ENCODE results near the gene WSB2.

Gene WSB2

GRCh38 chr12:118061873-118062843 is 1.2 kb upstream of the WSB2 start:
- peak; percentile 45 for DNase-seq (ENCODE audit: low spot score)

- DNase-seq (ENCODE audit: low spot score), result peak; percentile 38
Observed at GRCh38 chr12:118060301-118061010, 523 bp downstream of the WSB2 start.

- DNase-seq (ENCODE audit: low spot score), result no peak
Observed at GRCh38 chr12:118059341-118060191, 1.4 kb downstream of the WSB2 start.

- DNase-seq (ENCODE audit: low spot score), result no peak
Observed at GRCh38 chr12:118058881-118059280, 2.1 kb downstream of the WSB2 start.

- DNase-seq (ENCODE audit: low spot score), result no peak
Observed at GRCh38 chr12:118058227-118058626, 2.8 kb downstream of the WSB2 start.

- no peak for DNase-seq (ENCODE audit: low spot score)
Observed at GRCh38 chr12:118055865-118056773, 4.9 kb downstream of the WSB2 start.

- DNase-seq (ENCODE audit: low spot score), result no peak
Observed at GRCh38 chr12:118055144-118055557, 5.8 kb downstream of the WSB2 start.

GRCh38 chr12:118053071-118053985 is 7.7 kb downstream of the WSB2 start:
- no peak for DNase-seq (ENCODE audit: low spot score)

GRCh38 chr12:118052324-118053070 is 8.5 kb downstream of the WSB2 start:
- peak; percentile 30 for DNase-seq (ENCODE audit: low spot score)

- no peak for DNase-seq (ENCODE audit: low spot score)
Observed at GRCh38 chr12:118050972-118051910, 9.7 kb downstream of the WSB2 start.

- DNase-seq (ENCODE audit: low spot score), result no peak
Observed at GRCh38 chr12:118046430-118046829, 14.5 kb downstream of the WSB2 start.

GRCh38 chr12:118044577-118044976 is 16.4 kb downstream of the WSB2 start:
- no peak for DNase-seq (ENCODE audit: low spot score)

GRCh38 chr12:118044075-118044474 is 16.9 kb downstream of the WSB2 start:
- DNase-seq (ENCODE audit: low spot score), result no peak

GRCh38 chr12:118042091-118042490 is 18.9 kb downstream of the WSB2 start:
- no peak for DNase-seq (ENCODE audit: low spot score)

- no peak for DNase-seq (ENCODE audit: low spot score)
Observed at GRCh38 chr12:118038137-118038536, 22.8 kb downstream of the WSB2 start.

GRCh38 chr12:118036672-118037411 is 24.1 kb downstream of the WSB2 start:
- no peak for DNase-seq (ENCODE audit: low spot score)
